BE2C (cell line): ENCODE results near the gene CEPT1.

ENCODE experiments used
- DNase-seq: peaks from one replicate; pipeline ENCODE4 v3.0.0-alpha.2; 2020
- H3K27me3 ChIP-seq: fragments of 250-450 bp; sonication (Bioruptor Pico); 2 replicates; pipeline ENCODE4 v1.5.1; 2020; ENCODE audit warnings: mild to moderate bottlenecking
- H3K36me3 ChIP-seq: fragments of 250-450 bp; sonication (Bioruptor Pico); 2 replicates; pipeline ENCODE4 v1.5.1; 2020; ENCODE audit warnings: mild to moderate bottlenecking
- H3K4me1 ChIP-seq: fragments of 250-450 bp; sonication (Bioruptor Pico); 2 replicates; pipeline ENCODE4 v1.5.1; 2020
- H3K4me3 ChIP-seq: 2 replicates; pipeline ENCODE4 v1.5.1; 2011; ENCODE audit warnings: low read depth, low read length
- H3K9me3 ChIP-seq: fragments of 250-450 bp; sonication (Bioruptor Pico); 2 replicates; pipeline ENCODE4 v1.5.1; 2020
- TF ChIP-seq, protein P1 (sequence below): IDR thresholded peaks from 2 replicates; pipeline ENCODE4 v1.5.1; 2012; ENCODE audit warnings: mild to moderate bottlenecking, low read depth, low read length

Gene CEPT1

DNA sequence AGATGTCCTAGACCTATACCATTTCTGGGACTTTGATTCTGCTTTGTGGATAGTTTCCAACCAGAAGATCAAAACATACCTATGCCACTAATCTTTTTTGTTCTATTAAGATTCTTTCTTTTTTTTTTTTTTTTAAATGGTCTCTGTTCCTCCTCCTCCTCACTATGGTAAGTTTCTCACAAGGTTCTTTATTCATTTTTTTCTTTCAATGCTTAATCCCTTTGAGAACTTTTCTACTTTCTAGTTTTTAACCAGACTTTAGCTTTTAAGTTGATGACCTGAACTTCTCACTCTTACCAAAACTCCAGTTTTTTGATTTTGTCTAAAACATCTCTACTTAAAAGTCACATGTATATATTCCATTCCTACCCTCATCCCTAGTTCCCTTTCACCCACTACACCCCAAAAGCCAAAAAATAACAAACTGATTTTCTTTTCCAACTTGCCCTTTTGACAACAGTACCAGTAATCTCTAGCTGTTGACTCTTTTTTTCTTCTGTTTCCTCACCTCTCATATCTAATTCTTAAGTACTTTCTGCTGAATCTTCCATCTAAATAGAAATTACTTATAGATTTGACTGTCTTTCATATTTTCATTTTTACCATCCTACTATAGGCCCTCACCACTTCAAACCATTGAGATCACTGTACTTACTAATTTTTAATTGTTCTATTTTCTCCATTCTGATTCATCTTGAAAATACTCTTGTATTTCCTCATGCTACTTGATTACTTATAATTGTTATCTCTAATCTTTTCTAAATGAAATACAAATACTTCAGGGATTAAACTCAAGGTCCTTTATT lies 6.1 kb downstream of the CEPT1 start:
- TF ChIP-seq, protein P1, sequence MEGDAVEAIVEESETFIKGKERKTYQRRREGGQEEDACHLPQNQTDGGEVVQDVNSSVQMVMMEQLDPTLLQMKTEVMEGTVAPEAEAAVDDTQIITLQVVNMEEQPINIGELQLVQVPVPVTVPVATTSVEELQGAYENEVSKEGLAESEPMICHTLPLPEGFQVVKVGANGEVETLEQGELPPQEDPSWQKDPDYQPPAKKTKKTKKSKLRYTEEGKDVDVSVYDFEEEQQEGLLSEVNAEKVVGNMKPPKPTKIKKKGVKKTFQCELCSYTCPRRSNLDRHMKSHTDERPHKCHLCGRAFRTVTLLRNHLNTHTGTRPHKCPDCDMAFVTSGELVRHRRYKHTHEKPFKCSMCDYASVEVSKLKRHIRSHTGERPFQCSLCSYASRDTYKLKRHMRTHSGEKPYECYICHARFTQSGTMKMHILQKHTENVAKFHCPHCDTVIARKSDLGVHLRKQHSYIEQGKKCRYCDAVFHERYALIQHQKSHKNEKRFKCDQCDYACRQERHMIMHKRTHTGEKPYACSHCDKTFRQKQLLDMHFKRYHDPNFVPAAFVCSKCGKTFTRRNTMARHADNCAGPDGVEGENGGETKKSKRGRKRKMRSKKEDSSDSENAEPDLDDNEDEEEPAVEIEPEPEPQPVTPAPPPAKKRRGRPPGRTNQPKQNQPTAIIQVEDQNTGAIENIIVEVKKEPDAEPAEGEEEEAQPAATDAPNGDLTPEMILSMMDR: no peak
- DNase-seq: no peak
- H3K9me3 ChIP-seq: no peaks in the 10 kb centered on the region
- no peak overlapping the region for H3K4me3 ChIP-seq
- peaks cover 38% of the 10 kb centered on the region for H3K36me3 ChIP-seq
- no peaks in the 10 kb centered on the region; the same call in 1 of the 2 replicates for H3K4me1 ChIP-seq
- no peaks in the 10 kb centered on the region for H3K27me3 ChIP-seq

DNA sequence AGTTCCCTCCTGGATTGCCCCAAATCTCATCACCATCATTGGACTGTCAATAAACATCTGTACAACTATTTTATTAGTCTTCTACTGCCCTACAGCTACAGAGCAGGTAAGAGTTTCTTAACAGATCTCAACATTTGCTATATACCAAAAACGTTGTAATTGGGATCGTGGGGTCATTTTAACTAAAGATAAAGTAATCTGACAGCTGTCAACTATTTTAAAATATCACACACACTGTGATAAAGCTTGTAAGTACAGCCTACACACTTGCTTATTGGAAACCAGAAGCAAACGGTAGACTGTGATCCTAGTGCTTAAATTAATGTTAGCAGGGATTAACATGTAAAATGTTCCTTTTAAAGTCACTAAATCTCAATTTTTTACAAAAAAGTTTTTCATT lies 7.9 kb downstream of the CEPT1 start:
- H3K36me3 ChIP-seq: peaks cover 46% of the 10 kb centered on the region
- TF ChIP-seq, protein P1: no peak
- no peaks in the 10 kb centered on the region for H3K9me3 ChIP-seq
- DNase-seq: no peak
- H3K27me3 ChIP-seq: no peaks in the 10 kb centered on the region
- H3K4me1 ChIP-seq: no peaks in the 10 kb centered on the region; the same call in 1 of the 2 replicates
- H3K4me3 ChIP-seq: no peak overlapping the region

DNA sequence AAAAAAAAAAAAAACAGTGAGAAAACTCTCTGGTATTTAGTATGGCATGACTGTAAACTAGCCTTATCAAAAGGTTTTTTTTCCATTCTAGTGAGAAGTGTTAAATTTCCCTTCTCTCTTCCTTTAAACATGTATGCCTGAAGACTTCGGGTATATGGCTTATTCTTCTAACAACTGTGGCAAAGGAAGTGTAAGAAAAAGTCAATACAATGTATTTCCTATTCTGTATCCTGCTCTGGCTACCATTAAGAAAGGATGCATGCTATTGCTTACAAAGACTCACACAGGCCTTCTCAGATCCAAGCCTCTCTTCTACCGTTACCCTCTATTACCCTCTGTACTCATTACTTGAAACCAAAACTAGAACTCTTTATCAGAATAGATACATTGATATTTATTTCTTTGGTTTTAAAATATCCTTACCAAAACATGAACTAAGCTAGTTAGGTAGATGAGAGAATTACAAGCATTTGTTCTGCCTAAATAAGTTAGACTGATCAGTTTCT lies 8.4 kb downstream of the CEPT1 start:
- H3K4me1 ChIP-seq: no peaks in the 10 kb centered on the region; the same call in 1 of the 2 replicates
- DNase-seq: no peak
- TF ChIP-seq, protein P1: no peak

DNA sequence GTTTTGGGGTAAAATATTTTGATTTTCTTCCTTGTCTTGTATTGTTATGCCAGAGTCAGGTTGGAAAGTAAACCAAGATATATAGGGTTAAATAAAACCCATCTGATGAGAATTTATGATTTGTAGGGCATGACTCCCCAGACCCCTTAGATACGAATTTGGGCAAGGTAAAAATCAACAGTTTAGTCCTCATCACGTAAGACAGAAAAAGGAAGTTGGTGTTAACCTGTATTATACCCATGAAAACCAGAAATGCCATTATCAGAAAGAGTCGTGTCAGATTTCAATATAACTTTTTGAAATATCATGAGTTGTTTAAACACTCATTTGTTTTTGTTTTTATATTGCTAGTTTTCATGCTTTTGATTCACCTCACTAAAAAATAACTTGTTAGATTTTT lies 11.8 kb downstream of the CEPT1 start:
- H3K36me3 ChIP-seq: peaks cover 66% of the 10 kb centered on the region
- H3K27me3 ChIP-seq: no peaks in the 10 kb centered on the region
- no peaks in the 10 kb centered on the region; the same call in 1 of the 2 replicates for H3K4me1 ChIP-seq
- H3K9me3 ChIP-seq: no peaks in the 10 kb centered on the region
- TF ChIP-seq, protein P1: no peak
- H3K4me3 ChIP-seq: no peak overlapping the region
- no peak for DNase-seq

More for the DNA sequence above, 8.4 kb downstream of the CEPT1 start:
- Histone ChIP-seq H3K36me3 (peaks cover 51% of the 10 kb centered on the region), H3K4me3 (no peak overlapping the region), H3K9me3 (no peaks in the 10 kb centered on the region), H3K27me3 (no peaks in the 10 kb centered on the region)

DNA sequence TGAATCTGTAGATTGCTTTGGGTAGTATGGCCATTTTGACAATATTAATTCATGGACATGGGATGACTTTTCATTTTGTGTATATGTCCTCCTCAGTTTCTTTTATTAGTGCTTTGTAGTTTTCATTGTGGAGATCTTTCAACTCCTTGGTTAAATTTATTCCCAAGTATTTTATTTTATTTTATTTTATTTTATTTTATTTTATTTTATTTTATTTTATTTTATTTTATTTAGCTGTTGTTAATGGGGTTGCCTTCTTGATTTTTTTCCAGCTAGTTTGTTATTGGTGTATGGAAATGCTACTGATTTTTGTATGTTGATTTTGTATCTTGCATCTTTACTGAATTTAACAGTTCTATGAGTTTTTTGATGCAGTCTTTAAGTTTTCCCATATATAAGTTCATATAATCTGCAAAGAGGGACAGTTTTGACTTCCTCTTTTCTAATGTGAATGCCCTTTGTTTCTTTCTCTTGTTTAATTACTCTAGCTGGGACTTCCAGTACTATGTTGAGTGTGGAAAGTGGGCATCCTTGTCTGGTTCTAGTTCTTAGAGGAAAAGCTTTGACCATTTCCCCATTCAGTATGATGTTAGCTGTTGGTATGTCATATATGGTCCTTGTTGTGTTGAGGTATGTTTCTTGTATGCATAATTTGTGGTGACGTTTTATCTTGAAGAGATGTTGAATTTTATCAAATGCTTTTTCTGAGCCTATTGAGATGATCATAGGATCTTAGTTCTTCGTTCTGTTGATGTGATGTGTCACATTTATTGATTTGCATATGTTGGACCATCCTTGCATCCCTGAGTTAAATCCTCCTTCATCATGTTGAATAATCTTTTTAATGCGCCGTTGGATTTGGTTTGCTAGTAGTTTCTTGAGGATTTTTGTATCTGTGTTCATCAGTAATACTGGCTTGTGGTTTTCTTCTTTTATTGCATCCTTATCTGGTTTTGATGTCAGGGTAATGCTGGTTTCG lies 14.3 kb downstream of the CEPT1 start:
- Histone ChIP-seq H3K4me1 (no peaks in the 10 kb centered on the region), H3K36me3 (peaks cover 50% of the 10 kb centered on the region), H3K27me3 (no peaks in the 10 kb centered on the region), H3K4me3 (no peak overlapping the region), H3K9me3 (no peaks in the 10 kb centered on the region)
- DNase-seq: no peak
- TF ChIP-seq, protein P1: no peak
